CD4-positive, alpha-beta T cell treated with Interleukin-4 for 1 hour (primary cell): Measurements from ENCODE around the gene HBG2.
"Not testable (repeated sequence)": the region's sequence is repeated elsewhere in the genome, so short reads cannot be mapped to it uniquely, and the experiment has no call there.

ENCODE experiments used
- DNase-seq, 2 donors: peaks; one replicate each; pipeline ENCODE4 v3.0.0-alpha.2; 2020 to 2022

Gene HBG2

GRCh38 chr11:5254646-5255413, at the start of gene HBG2:
TSS of gene HBG2 (minus strand) at chr11:5254781. CDS start at chr11:5254728, 53 bp downstream.
- DNase-seq: not testable (repeated sequence)

- no peak for DNase-seq
Measured at GRCh38 chr11:5304046-5304445, 49.5 kb upstream of the HBG2 start.

- no peak for DNase-seq
Measured at GRCh38 chr11:5303626-5304025, 49.0 kb upstream of the HBG2 start.

- no peak for DNase-seq
Measured at GRCh38 chr11:5301846-5302245, 47.3 kb upstream of the HBG2 start, which contains the start of gene OR51B4. TSS of gene OR51B4 (minus strand) at chr11:5301946. CDS start at chr11:5301946, 0 bp downstream.

- DNase-seq: no peak
Measured at GRCh38 chr11:5300251-5300650, 45.7 kb upstream of the HBG2 start.

GRCh38 chr11:5298451-5298850, 43.9 kb upstream of the HBG2 start:
- DNase-seq: no peak

GRCh38 chr11:5297721-5298323, 43.2 kb upstream of the HBG2 start:
- no peak for DNase-seq

- DNase-seq: not testable (repeated sequence)
Measured at GRCh38 chr11:5294342-5294995, 39.9 kb upstream of the HBG2 start.

- no peak for DNase-seq
Measured at GRCh38 chr11:5293028-5293427, 38.4 kb upstream of the HBG2 start.

- no peak for DNase-seq
Measured at GRCh38 chr11:5291207-5291838, 36.7 kb upstream of the HBG2 start.

GRCh38 chr11:5290106-5290505, 35.5 kb upstream of the HBG2 start:
- no peak for DNase-seq

GRCh38 chr11:5289696-5290095, 35.1 kb upstream of the HBG2 start:
- DNase-seq: no peak

- no peak for DNase-seq
Measured at GRCh38 chr11:5288906-5289550, 34.4 kb upstream of the HBG2 start.

GRCh38 chr11:5288108-5288905, 33.7 kb upstream of the HBG2 start:
- no peak for DNase-seq

- no peak for DNase-seq
Measured at GRCh38 chr11:5286901-5287300, 32.3 kb upstream of the HBG2 start.

- DNase-seq: no peak
Measured at GRCh38 chr11:5286351-5286750, 31.8 kb upstream of the HBG2 start.

- DNase-seq: no peak
Measured at GRCh38 chr11:5285703-5286340, 31.2 kb upstream of the HBG2 start.

- no peak for DNase-seq
Measured at GRCh38 chr11:5284637-5285036, 30.1 kb upstream of the HBG2 start.

- DNase-seq: no peak
Measured at GRCh38 chr11:5283882-5284281, 29.3 kb upstream of the HBG2 start.

- no peak for DNase-seq
Measured at GRCh38 chr11:5283086-5283485, 28.5 kb upstream of the HBG2 start.

- DNase-seq: no peak
Measured at GRCh38 chr11:5282628-5283027, 28.0 kb upstream of the HBG2 start.

GRCh38 chr11:5281596-5281995, 27.0 kb upstream of the HBG2 start:
- no peak for DNase-seq
